K562 (cell line): ENCODE results near the gene GDF9. TPM values are rescaled to one million over a fixed set of nuclear protein-coding genes. Genes with fewer than 3 reads are reported as not detected.

Experiments used
- ATAC-seq: fragments of 200-7000 bp; cut with Tn5 transposase; 3 replicates; pipeline ENCODE4 v1.9.1; 2020; ENCODE audit warnings: moderate library complexity
- BruUV-seq: library from RNA; stranded (reverse); fragments of 400-500 nt; replicated peaks from 2 replicates; lab custom pipeline; 2021; lab: Mats Ljungman, UMichigan
- CTCF ChIA-PET: fragments of 300-600 bp; formaldehyde crosslinking; extraction: SDS; loops from one replicate; lab custom pipeline; 2021; ENCODE audit warnings: low intra/inter-chr PET ratio; lab: Yijun Ruan, JAX
- POLR2A ChIA-PET: fragments of 300-600, 350-650 bp; sonication (Branson Sonifier 250); formaldehyde crosslinking; extraction: SDS; loops from one replicate; lab custom pipeline; 2021; ENCODE audit warnings: antibody characterized with exemption, inconsistent platforms; lab: Yijun Ruan, JAX
- DNase-seq, 4 experiments: peaks; one replicate each; pipeline versions ENCODE4 v3.0.0 to v3.0.0-alpha.2; 2011 to 2018; ENCODE audit warnings: low spot score in 3 of 4, mixed read lengths in 3 of 4; ENCODE audit errors: extremely low read depth in 1 of 4
- FAIRE-seq: peaks from 2 replicates; lab custom pipeline; 2011; peaks lifted over from hg19 to GRCh38; lab: Jason Lieb, UNC
- H2AFZ ChIP-seq: 2 replicates; pipeline ENCODE4 v1.6.0; 2011; ENCODE audit warnings: low read depth, low read length, control low read depth, inconsistent platforms
- H3K27ac ChIP-seq: fragments of 200-600 bp; 3 replicates; pipeline ENCODE4 v1.8.0; 2011; ENCODE audit warnings: low read depth, mild to moderate bottlenecking, control low read depth, inconsistent platforms, low read length, moderate library complexity, mixed read lengths; ENCODE audit errors: extremely low read depth
- H3K27me3 ChIP-seq, 2 experiments: fragments of 300-600 bp in 1 of 2; 2 replicates in 1 of 2; 3 replicates in 1 of 2; pipeline versions ENCODE4 v1.6.0 to v1.8.0; 2011; ENCODE audit warnings: inconsistent platforms in 2 of 2, low read length in 2 of 2, mild to moderate bottlenecking in 1 of 2, mixed read lengths in 1 of 2, moderate library complexity in 1 of 2; ENCODE audit not compliant: control insufficient read depth in 2 of 2, insufficient read depth in 2 of 2
- H3K36me3 ChIP-seq: fragments of 300-600 bp; 3 replicates; pipeline ENCODE4 v1.8.0; 2011; ENCODE audit warnings: mild to moderate bottlenecking, low read length, inconsistent platforms; ENCODE audit not compliant: control insufficient read depth, insufficient read depth
- H3K4me1 ChIP-seq, 2 experiments: fragments of 200-600 bp in 1 of 2; replicated peaks in 1 of 2; 2 replicates in 1 of 2; 3 replicates in 1 of 2; pipeline versions ENCODE4 v1.5.1 to v1.8.0; 2011; ENCODE audit warnings: inconsistent platforms in 2 of 2, low read length in 2 of 2, mild to moderate bottlenecking in 1 of 2, mixed read lengths in 1 of 2, moderate library complexity in 1 of 2; ENCODE audit not compliant: control insufficient read depth in 2 of 2, insufficient read depth in 2 of 2
- H3K4me2 ChIP-seq: 2 replicates; pipeline ENCODE4 v1.6.1; 2011; ENCODE audit warnings: low read length, control low read depth, inconsistent platforms, mixed read lengths; ENCODE audit not compliant: insufficient read depth
- H3K4me3 ChIP-seq: fragments of 200-600 bp; sonication (generic), shearing (Covaris generic); 2 replicates; pipeline ENCODE4 v1.5.1; 2016; ENCODE audit warnings: control low read depth, inconsistent platforms
- H3K79me2 ChIP-seq: fragments of 200-600 bp; 3 replicates; pipeline ENCODE4 v1.8.0; 2011; ENCODE audit warnings: low read length, inconsistent platforms; ENCODE audit not compliant: control insufficient read depth, insufficient read depth
- H3K9ac ChIP-seq, 2 experiments: 2 replicates each; pipeline versions ENCODE4 v1.6.0 to v1.6.1; 2011; ENCODE audit warnings: low read depth in 2 of 2, low read length in 2 of 2, control low read depth in 1 of 2, inconsistent platforms in 1 of 2, mild to moderate bottlenecking in 1 of 2, mixed read lengths in 1 of 2; ENCODE audit not compliant: insufficient read depth in 1 of 2
- H3K9me1 ChIP-seq: one replicate; pipeline ENCODE4 v1.6.0; 2011; ENCODE audit warnings: inconsistent platforms, mild to moderate bottlenecking, low read length, moderate library complexity; ENCODE audit not compliant: control insufficient read depth, insufficient read depth
- H3K9me3 ChIP-seq: replicated peaks from 2 replicates; pipeline ENCODE4 v1.5.1; 2011; ENCODE audit warnings: low read depth, low read length, inconsistent platforms; ENCODE audit not compliant: control insufficient read depth, insufficient read depth
- H4K20me1 ChIP-seq: replicated peaks from 2 replicates; pipeline ENCODE4 v1.6.1; 2011; ENCODE audit warnings: low read length, inconsistent platforms, mixed read lengths; ENCODE audit not compliant: control insufficient read depth, insufficient read depth
- DLX4 ChIP-seq: fragments of 250-450 bp; sonication (Bioruptor Pico); IDR thresholded peaks from 2 replicates; pipeline ENCODE4 v1.6.1; 2021; ENCODE audit warnings: mild to moderate bottlenecking
- E2F5 ChIP-seq: sonication (generic); formaldehyde crosslinking; IDR thresholded peaks from 2 replicates; pipeline ENCODE4 v1.8.0; 2022; ENCODE audit warnings: mild to moderate bottlenecking, missing genetic modification reagents
- ELF2 ChIP-seq: fragments of 250-450 bp; sonication (Bioruptor Pico); IDR thresholded peaks from 2 replicates; pipeline ENCODE4 v1.5.0; 2021; ENCODE audit warnings: mild to moderate bottlenecking
- EWSR1 ChIP-seq: fragments of 450-650 bp; IDR thresholded peaks from 2 replicates; pipeline ENCODE4 v1.6.1; 2018; ENCODE audit warnings: borderline replicate concordance, mild to moderate bottlenecking, low read depth, moderate library complexity; ENCODE audit not compliant: partially characterized antibody
- GTF3C2 ChIP-seq: IDR thresholded peaks from 3 replicates; pipeline ENCODE4 v1.6.1; 2011; ENCODE audit warnings: borderline replicate concordance, mild to moderate bottlenecking, moderate library complexity; ENCODE audit not compliant: insufficient read length; ENCODE audit errors: extremely low read depth
- NBN ChIP-seq: fragments of 450-650 bp; IDR thresholded peaks from 2 replicates; pipeline ENCODE4 v1.6.1; 2016; ENCODE audit warnings: low read depth, mild to moderate bottlenecking
- SMAD2 ChIP-seq: fragments of 150-350 bp; IDR thresholded peaks from 2 replicates; pipeline ENCODE4 v1.6.1; 2014; ENCODE audit warnings: low read depth, mild to moderate bottlenecking, low read length
- ZNF639 ChIP-seq, 2 experiments: fragments of 200-800 bp in 1 of 2; sonication (Bioruptor generic) in 1 of 2; sonication (generic) in 1 of 2; formaldehyde crosslinking in 1 of 2; IDR thresholded peaks in 1 of 2; conservative IDR thresholded peaks in 1 of 2; 2 replicates each; pipeline versions ENCODE4 v1.5.0 to v1.6.1; 2016 to 2020; ENCODE audit warnings: missing compliant biosample characterization in 1 of 2, missing genetic modification characterization in 1 of 2, missing genetic modification reagents in 1 of 2
- WGBS: fragments of 100-300 bp; shearing (Covaris generic); methylation state at CpG from one replicate; pipeline ENCODE4 v1.1.6; 2016; ENCODE audit warnings: low coverage, mixed read lengths; ENCODE audit not compliant: insufficient coverage; ENCODE audit errors: missing lambda C conversion rate; 5-methylcytosine and 5-hydroxymethylcytosine counted together
- in situ Hi-C: fragments of 300-500 bp; cut with MboI; formaldehyde crosslinking; loops from 4 replicates; pipeline ENCODE4 v1.15.0; 2018; ENCODE audit warnings: inconsistent platforms, mixed read lengths
- intact Hi-C: fragments of 100-400 bp; cut with micrococcal nuclease; formaldehyde crosslinking; loops from 2 replicates; pipeline ENCODE4 v1.14.2; 2022
- polyA plus RNA-seq, 8 experiments: library from polyadenylated mRNA; depleted of rRNA in 4 of 8; stranded (reverse) in 5 of 8; unstranded in 3 of 8; fragments of >200 nt; fragmentation: Nextera tagmentation in 2 of 8; fragmentation: Illumina TruSeq in 1 of 8; extraction: Ambion mirVana in 2 of 8; extraction: Trizol in 1 of 8; gene quantifications; 2 replicates each; pipeline versions ENCODE4 v1.2.1 to v1.2.3, GENCODE V29; 2011 to 2014; ENCODE audit warnings: inconsistent platforms in 1 of 8, missing spikeins in 1 of 8
- total RNA-seq, 7 experiments: library from RNA; depleted of rRNA in 6 of 7; stranded (reverse); fragments of >200 nt in 6 of 7; fragmentation: Illumina TruSeq in 2 of 7; extraction: Trizol in 2 of 7; gene quantifications; 2 replicates each; pipeline versions ENCODE4 v1.2.1 to v1.2.3, GENCODE V29; 2011 to 2021; ENCODE audit warnings: low replicate concordance in 1 of 7

The GDF9 gene
- total and polyA plus RNA-seq, 9 of the 15 experiments (the other 6 are each of a cell fraction or from before 2014, with no cell fraction given), result 0.10 to 0.70 (median 0.20) TPM; not detected in 1

- TF ChIP-seq ELF2 (CRISPR knock-in tag) (0 out of 2 replicates have a peak, but pooled peaks have one; percentile 15), DLX4 (CRISPR knock-in tag) (no peak)
- TF ChIP-seq, all 486 proteins: peak for 1
- WGBS, result 4% methylated on average over 1 of the region's 1 CpG
- Histone ChIP-seq H3K27ac (no peak overlapping the region), H3K36me3 (no peaks in the 10 kb centered on the region), H4K20me1 (no peaks in the 10 kb centered on the region), H3K4me3 (no peak overlapping the region), H3K27me3 (no peaks in the 10 kb centered on the region), H3K4me2 (no peak overlapping the region), H3K79me2 (no peaks in the 10 kb centered on the region), H3K9me1 (no peaks in the 10 kb centered on the region), H3K9ac (no peak overlapping the region), H3K4me1 (peaks cover 2 to 12% of the 10 kb centered on the region in 2 experiments; a peak in 3 of 5 replicates), H3K9me3 (no peaks in the 10 kb centered on the region), H2AFZ (peak overlapping the region; percentile 52; the same call in 1 of the 2 replicates)
- DNase-seq (no peak), FAIRE-seq (no peak), ATAC-seq (no peak)
- intact Hi-C loops (no loop called here), in situ Hi-C loops (no loop called here)
- no TSS peak for BruUV-seq
- CTCF ChIA-PET, result interaction anchor here (0.9 to 1.7 kb wide), 2 partner anchors 62 to 751 kb away, joined by 3 to 4 read pairs; no protein-coding TSS in a partner anchor
- POLR2A ChIA-PET, result interaction anchor here (0.8 to 4.0 kb wide), 6 partner anchors 8 to 80 kb away, joined by 3 to 20 read pairs (median 3); partner anchors contain the start of gene KIF3A
Measured at GRCh38 chr5:132817011-132817410, 49.3 kb downstream of the GDF9 start.

- Histone ChIP-seq H3K27me3 (no peaks in the 10 kb centered on the region), H4K20me1 (no peaks in the 10 kb centered on the region), H3K9me3 (no peaks in the 10 kb centered on the region), H3K36me3 (no peaks in the 10 kb centered on the region), H2AFZ (0 out of 2 replicates have a peak overlapping the region, but pooled peaks have one; percentile 52), H3K9me1 (no peaks in the 10 kb centered on the region), H3K27ac (no peak overlapping the region), H3K4me2 (no peak overlapping the region), H3K4me3 (no peak overlapping the region), H3K9ac (no peak overlapping the region), H3K79me2 (no peaks in the 10 kb centered on the region), H3K4me1 (peaks cover 2 to 12% of the 10 kb centered on the region in 2 experiments; a peak in 3 of 5 replicates)
- no peak for FAIRE-seq
- in situ Hi-C loops, result no loop called here
- ChIA-PET POLR2A (interaction anchor here (0.6 to 4.0 kb wide), 3 partner anchors 8 to 15 kb away, joined by 3 to 20 read pairs (median 4); no protein-coding TSS in a partner anchor), CTCF (no interaction called here)
- no peak for ATAC-seq
- no peak for DNase-seq
- BruUV-seq, result no TSS peak
- intact Hi-C loops, result no loop called here
- TF ChIP-seq GTF3C2 (no peak), SMAD2 (no peak), NBN (no peak), EWSR1 (no peak), ZNF639 (CRISPR knock-in tag; conservative IDR thresholded peaks at IDR 0.05 in 1 of 2, IDR thresholded peaks at IDR 0.05 in 1 of 2) (no peak), E2F5 (no peak)
Measured at GRCh38 chr5:132816554-132816953, 49.7 kb downstream of the GDF9 start.
